Renal pelvis (tissue), 4 donors: ENCODE results near the gene MAD1L1. TPM values are rescaled to one million over a fixed set of nuclear protein-coding genes. Genes with fewer than 3 reads are reported as not detected.
"Not testable (repeated sequence)": the region's sequence is repeated elsewhere in the genome, so short reads cannot be mapped to it uniquely, and the experiment has no call there.

ENCODE experiments used
- DNase-seq: peaks from one replicate; pipeline ENCODE4 v3.0.0-alpha.2; 2013
- polyA plus RNA-seq, 3 donors: library from polyadenylated mRNA; unstranded; fragments of 120-200 nt; gene quantifications; one replicate each; pipeline ENCODE4 v1.2.1, GENCODE V29; 2013; ENCODE audit not compliant: insufficient read length in 3 of 3

Gene MAD1L1
- polyA plus RNA-seq, 3 donors, result 27.0 to 27.6 (median 27.3) TPM

DNA sequence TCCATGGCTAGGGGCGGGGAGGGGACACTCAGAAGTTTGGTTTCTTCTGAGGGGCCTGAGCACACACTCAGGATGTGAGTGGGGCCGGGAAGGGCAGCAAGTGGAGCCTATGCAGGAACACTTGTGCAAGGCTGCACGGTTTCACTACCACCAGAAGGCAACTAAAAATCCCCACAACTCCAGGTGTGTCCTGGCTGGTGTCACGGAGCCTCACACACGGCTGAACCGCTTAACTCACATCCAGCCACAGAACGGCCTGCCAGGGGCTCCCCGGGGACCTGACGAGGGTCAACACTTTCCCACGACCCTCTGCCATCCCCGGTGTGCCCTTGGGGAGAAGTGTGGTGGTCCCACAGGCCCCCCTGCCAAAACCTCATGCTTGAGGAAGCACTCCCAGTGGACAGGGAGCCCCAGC is 388.8 kb downstream of the MAD1L1 start:
- DNase-seq, result no peak

DNA sequence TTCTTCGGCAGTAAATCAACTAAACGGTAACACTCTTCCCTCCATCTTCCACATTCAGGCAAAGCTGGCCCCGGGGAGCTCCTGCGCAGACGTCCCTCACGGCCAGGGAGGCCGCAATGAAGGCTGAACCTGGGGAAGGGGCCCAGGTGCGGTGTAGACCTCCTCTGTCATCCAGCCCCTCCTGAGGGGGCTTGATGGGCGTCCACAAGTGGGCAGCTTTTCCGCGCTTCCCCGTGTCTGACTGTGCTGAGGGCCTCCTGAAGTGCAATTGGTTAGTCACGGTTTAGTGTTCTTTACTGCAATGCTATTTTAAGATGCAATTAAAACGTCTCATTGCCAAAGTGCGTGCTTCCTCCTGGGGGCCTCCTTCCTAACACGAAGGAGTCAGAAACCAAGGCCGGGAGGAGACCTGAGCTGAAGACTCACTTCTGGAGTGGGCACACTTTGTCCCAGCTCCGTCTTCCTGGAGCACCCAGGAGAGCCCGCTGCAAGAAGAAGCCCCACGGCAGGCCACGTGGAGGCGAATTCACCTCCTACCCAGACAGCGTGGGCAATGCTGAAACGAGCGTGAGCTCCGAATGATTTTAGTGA is 389.4 kb downstream of the MAD1L1 start:
- DNase-seq, result peak; percentile 66

DNA sequence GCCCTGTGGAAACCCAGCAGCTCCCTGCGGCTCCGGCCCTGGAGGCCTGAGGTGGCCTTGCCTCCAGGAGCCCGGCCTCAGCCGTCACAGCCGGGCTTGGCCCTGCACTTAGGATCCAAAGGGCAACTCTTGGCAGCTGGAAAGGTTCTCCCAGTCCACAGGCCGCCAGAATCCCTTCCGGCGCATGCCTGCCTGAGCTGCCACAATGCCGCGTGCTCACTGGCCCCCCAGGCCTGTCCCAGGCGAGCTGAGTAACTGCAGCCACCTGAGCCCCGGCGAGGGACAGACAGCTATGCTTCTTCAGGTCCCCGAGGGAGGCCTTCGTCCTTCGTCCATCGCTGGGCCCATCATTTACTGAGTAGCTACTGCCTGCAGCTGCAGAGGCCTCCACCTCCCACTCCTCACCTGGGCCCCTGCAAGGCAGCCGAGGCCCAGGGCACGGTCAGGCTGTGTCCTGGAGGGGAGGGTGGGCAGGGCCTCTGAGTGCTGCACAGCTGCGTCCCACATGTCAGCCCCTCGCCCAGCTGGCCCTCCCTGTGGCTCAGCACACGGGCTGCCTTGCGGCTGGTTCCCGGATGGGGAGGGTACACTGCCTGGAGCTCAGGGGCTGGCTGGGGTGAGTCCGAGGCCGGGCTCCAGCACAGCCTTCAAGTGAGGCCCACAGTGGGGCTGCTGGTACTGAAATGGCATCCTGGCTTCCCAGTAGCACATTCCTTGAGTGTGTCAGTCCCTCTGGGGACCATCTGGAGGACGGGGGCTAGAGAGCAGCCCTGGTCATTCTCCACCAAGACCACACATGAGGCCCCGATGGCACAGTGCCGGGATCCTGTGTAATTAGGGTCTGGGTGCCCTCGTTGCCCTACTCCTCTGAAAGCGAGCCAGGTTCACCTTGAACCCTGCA is 390.2 kb downstream of the MAD1L1 start:
- peak; percentile 39 for DNase-seq

DNA sequence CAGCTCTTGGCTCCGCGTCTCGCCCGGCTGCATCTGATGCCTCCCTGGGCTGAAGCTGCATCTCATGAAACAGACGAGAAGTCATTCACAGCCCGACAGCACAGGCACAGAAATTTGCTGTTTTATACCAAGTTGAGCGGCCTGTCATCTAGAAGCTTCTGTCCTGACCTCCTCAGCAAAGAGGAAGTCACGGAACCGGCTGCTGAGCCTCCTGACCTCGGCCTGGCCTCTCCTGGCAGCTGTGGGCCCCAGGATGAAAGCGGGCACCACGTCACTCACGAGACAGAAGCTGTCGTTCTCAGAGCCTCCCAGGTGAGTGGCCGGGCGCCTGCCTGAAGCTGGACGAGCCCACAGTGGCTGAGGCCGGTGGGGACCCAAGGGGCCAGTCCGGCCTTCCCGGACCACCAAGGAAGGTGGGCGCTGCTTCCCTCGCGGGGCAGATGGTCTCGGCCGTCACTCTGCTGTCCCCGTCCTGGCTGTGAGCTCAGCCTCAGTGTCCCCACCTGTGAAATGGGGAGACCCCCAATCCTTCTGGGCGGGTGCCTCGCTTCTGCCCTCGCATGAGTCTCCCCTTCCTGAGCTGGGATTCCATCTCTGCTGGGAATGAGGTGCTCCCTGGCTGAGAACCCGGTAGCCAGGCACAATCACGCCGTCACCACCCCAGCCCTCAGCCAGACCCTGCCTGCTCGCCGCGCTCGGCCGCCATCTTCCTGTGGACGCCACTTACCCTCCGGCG is 391.3 kb downstream of the MAD1L1 start:
- not testable (repeated sequence) for DNase-seq

DNA sequence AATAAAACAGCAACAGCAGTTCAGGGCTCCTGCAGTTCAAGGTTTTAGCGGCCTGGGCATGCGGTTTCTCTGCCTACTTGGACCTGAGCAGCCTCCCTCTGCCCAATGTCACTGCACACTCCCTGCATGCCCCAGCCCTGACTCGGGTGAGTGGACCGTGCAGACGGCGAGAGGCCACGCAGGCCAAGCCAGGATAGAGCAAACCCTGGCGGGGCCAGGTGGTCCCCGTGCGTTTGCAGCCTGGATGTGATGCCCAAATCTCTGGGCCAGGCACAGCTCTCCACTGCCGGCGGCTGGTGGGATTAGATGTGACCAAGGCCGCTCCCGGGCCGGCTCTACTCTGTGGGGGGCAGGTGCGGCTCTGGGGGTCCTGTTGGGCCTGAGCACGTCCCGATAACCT is 392.0 kb downstream of the MAD1L1 start:
- not testable (repeated sequence) for DNase-seq

DNA sequence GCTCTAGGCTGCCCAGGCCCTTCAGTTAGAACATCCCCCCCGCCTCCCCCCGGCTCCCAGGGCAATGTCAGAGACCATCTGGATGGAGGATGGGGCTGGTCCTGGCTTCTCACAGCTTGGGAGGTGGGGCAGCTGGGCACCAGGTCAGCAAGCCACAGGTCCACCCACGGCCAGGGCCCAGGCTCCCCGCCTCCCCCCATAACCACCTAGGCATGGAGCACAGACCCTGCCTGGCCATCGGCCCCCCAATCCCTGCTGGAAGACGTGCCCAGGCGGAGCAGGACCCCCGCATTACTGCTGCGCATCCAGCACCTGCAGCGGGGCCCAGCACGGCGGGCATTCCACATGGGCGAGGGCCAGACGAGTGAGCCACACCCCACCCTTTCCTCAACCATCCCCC is 393.0 kb downstream of the MAD1L1 start:
- no peak for DNase-seq

DNA sequence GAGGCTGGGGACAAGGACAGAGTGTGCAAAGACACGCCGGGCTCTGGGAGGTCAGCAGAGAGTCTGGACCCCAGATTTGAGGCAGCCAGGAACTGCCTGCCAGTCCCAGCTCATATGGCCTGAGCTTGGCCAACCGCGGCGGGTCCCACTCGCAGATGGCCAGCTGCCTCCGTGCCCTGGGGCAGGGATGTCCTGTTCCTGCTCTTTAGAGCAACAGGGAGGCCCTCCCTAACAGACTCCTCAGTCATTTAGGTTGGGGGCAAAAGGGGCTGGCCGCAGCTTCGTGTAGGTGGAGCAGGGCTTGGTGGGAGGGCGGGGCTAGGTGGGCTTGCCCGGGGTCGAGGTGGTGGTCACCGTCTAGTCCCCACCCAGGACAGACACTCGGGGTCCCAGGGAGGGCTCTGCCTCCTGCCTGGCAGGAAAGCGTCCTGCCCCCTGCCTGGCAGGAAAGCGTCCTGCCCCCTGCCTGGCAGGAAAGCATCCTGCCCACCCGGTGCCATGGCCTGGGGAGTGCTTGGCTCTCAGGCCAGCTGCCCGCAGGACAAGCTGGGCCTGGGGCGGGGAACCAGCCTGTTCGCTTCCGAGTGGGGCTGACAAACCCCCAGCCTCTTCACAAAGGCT is 393.7 kb downstream of the MAD1L1 start:
- DNase-seq, result not testable (repeated sequence)

DNA sequence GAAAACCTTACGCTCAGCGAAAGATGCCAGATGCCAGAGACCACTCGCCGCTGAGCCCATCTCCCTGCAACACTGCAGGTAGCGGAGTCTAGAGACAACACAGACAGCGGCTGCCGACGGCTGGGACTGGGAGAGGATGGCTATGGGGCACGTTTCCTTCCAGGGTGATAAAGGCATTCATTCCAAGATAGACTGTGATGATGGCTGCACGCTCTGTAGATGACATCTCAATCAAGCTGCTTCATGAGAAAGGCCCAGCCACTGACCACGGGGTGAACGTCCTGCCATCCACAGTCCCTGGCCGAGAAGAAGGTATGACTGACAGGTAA is 394.2 kb downstream of the MAD1L1 start:
- not testable (repeated sequence) for DNase-seq

DNA sequence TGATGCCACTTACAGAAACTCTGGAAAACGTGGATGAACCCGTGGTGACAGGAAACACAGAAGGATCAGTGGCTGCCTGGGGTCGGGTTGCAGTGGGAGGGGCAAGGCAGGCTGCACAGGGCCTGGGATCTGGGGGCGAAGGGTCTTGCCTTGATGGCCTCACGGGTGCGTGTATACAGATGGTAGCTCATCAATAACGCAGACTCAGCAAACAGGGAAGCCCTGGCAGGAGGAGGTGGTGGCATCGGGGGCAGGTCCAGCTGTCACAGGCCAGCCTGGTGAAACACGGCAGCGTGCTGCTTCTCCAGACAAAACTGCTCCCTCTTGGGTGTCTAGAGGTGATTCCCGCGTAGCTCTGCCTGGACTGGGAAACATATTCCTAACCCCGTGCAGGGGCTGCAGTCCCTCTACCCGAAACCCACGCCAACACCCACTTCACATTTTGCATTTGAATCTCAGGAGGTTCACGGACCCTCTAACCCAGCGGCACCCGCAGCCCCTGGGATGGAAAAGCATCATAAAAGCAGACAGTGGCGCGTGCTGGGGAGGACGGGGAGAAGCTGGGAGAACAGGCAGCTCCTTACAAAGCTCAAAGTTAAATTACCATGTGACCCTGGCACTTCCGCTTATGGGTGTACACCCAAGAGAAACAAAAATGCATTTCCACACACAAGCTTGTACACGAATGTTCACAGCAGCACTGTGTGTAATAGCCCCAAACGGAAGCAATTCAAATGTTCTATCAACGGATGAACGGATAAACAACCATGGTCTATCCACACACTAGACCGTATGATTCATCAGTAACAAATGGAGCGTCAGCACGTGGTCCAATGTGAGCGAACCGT is 394.8 kb downstream of the MAD1L1 start:
- DNase-seq, result not testable (repeated sequence)

DNA sequence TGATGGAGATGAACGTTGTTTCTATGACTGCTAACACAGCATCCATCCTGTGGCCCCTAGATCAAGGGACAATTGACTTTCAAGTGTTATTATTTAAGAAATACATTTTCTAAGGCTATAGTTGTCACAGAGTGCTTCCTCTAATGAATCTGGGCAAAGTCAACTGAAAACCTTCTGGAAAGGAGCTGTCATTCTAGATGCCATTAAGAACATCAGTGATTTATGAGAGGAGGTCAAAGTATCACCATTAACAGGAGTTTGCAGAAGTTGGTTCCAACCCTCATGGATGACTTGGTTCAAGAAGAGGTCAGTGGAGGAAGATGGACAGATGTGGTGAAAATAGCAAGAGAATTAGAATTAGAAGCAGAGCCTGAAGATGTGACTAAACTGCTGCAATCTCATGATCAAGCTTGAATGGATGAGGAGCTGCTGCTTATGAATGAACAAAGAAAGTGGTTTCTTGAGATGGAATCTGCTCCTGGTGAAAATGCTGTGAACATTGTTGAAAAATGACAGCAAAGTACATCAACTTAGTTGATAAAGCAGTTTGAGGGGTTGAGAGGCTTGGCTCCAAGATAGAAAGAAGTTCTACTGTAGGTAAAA is 400.7 kb downstream of the MAD1L1 start:
- not testable (repeated sequence) for DNase-seq

DNA sequence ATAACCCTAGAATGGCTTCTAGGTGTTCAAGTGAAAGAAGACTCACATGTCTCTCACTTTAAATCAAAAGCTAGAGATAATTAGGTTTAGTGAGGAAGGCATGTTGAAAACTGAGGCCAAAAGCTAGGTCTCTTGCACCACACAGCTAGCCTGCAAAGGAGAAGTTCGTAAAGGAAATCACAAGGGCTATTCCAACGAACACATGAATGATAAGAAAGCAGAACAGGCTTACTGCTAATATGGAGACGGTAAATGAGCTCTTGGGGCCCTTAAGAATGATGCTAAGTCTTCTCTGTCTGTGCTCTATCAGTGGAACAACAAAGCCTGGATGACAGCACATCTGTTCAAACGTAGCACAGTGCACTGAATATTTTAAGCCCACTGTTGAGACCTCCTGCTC is 401.3 kb downstream of the MAD1L1 start:
- not testable (repeated sequence) for DNase-seq

DNA sequence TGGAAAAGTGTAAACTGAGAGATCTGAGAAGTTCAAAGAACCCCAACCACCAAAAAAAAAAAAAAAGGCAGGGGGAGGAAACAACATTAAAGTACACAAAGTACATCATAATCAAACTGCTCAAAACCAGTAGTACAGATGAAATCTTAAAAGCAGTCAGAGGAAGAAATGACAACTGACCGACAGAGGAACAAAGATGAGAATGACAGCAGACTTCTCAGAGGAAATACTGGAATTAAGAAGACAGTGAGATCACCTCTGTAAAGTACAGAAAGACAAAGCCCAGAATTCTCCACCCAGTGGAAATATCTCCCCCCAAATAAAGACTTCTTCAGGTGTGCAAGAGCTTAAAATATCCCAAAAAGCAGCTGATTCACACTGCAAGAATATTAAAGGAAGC is 403.1 kb downstream of the MAD1L1 start:
- not testable (repeated sequence) for DNase-seq

DNA sequence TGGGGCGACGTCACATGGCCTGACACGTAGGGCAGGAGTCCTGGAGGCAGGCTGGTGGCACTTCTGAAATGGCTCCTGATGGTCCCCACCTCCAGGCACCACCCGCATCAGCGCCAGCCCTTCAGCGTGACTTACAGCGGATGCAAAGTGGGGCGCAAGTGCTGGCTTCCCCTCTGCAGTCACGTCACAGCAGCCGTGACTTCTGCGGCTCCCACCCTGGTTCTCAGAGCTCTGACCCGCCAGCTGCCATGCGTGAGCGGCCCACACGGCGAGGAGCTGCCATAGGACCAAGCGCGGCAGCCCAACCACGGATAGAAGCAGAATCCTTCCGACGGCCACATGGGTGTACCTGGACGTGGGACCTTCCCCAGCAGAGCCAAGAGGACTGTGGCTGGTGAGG is 403.6 kb downstream of the MAD1L1 start:
- no peak for DNase-seq

DNA sequence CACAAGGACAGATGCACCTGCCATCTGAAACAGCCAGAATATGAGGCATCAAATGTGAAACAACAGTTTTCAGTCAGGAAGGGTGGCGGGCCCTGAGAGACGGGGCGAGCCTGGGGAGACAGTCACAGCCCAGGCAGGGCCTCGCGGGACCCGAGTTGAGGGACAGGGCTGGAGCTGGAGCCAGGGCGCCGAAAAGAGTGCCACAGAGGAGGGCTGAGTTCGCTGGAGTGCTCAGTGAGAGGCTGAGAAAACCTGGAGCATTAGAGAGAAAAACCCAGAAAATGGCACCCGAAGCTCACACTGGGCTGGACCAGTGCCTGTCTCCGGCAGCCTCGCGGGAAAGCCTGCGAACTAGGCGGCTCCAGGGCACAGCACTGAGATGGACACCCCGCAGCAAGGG is 404.6 kb downstream of the MAD1L1 start:
- DNase-seq, result not testable (repeated sequence)

DNA sequence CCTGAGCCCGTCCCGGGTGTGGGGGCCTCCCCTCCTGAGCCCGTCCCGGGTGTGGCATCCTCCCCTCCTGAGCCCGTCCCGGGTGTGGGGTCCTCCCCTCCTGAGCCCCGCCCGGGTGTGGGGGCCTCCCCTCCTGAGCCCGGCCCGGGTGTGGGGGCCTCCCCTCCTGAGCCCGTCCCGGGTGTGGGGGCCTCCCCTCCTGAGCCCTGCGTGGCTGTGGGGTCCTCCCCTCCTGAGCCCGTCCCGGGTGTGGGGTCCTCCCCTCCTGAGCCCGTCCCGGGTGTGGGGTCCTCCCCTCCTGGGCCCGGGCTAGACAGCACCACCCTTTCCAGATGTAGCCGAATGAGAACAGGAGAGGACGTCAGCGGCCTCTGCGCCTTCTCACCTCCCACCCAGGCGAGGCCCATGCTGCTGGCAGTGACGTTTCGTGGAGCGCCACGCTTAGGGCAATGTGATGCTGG is 405.2 kb downstream of the MAD1L1 start:
- not testable (repeated sequence) for DNase-seq

DNA sequence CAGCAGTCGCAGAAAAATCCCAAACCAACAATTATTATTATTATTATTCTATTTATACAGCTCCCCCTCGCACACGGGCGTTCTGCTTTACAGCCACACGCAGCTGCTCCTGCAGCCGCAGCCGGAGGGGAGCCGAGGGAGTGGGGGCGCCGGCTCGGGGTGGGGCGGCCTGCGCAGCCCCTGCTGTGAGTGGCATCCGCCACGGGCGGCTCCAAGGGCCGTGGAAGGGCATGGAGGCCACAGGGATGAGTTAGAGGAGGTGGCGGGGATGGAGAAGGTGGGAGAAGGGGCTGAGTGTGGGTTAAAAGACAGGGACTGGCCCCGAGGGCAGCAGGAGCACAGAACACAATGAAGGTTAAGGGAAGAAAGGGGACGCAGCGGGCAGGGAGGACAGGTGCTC is 405.8 kb downstream of the MAD1L1 start:
- not testable (repeated sequence) for DNase-seq

DNA sequence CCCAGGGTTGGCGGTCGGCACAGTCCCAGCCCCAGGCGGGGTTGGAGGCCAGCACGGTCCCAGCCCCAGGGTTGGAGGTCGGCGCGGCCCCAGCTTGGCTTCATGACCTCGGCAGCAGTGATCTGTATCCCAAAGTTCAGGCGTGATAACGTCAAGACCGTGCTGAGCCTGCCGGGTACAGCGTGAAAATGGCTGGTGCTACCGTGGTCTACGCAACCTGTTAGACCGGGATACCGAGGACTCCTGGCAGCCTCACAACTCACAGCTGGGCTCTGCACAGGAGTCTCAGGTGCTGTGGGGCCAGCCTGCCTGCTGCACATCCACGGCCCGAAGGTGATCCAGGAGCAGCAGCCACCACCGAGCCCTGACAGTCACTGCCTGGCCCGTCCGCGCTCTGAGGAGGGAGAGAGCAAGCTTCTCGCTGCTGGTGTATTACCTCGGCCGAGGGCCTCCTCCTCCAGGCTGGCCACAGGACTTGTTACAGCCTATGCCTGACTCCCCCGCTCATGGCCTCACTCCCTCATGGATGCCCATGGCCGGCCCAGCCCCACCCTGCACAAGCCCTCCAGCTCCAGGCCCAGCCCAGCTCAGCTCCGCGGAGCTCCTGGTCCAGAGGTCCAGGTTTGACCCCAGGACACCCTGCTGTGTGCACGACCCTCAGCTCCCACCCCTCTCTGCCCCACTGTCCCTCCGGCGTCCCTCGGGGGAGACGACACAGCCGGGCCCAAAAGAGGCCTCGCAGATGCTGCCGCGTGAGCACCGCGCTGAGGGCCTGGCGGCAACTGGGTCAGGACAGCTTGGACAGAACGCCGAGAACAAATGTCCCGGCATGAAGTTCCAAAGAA is 406.6 kb downstream of the MAD1L1 start:
- DNase-seq, result no peak

DNA sequence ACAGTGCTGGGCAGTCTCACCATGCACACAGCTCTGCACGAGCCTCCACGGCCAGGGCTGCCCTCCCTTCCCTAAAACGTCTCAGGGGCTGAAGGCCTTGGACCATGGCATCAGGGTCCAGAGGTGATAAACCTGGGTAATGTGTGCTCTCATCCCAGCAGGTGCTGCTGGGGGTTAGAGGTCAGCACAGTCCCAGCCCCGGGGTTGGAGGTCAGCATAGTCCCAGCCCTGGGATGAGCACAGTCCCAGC is 407.2 kb downstream of the MAD1L1 start:
- not testable (repeated sequence) for DNase-seq

DNA sequence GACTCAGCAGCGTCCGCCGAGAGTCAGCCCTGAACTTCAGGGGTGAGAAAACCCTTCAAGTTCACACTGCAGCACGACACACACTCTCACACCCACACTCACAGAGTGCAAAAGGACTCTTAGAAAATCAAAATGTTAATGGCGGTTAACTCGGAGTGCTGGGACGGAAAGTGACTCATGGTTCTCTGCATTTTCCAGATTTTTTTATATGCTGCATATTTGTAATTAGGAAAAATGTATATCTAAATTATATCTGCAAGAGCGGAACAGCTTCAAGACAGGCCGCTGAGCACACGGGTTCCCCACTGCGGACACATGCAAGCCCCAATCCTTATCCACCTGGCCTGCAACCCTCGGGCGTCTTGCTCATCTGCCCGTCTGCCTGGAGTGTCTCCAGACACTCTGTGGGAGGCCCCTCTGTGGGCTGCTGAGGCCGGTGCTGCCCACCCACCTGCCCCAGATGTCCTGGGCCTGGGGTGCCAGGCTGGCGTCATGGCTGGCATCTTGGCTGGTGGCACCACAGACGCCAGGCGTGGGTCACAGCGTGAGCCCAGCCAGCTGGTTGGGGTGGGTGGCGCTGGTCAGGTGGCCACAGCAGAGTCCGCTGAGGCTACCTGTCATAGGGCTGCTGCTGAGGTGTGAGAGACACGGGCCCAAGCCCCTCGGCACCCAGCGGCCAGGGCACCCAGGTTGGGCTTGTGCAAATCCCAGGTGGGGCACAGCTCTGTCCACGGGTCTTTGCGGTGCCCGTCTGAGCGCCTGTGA is 407.7 kb downstream of the MAD1L1 start:
- not testable (repeated sequence) for DNase-seq
